NT2/D1 (cell line): ENCODE data around the gene MGLL.

Source experiments
- SUZ12 ChIP-seq: IDR thresholded peaks from 2 replicates; pipeline ENCODE4 v1.6.1; 2011; ENCODE audit not compliant: insufficient read length, insufficient read depth; ENCODE audit errors: extremely low read depth
- YY1 ChIP-seq: IDR thresholded peaks from 2 replicates; pipeline ENCODE4 v1.6.1; 2011; ENCODE audit not compliant: insufficient read length, insufficient read depth
- ZNF274 ChIP-seq: IDR thresholded peaks from 2 replicates; pipeline ENCODE4 v1.6.1; 2011; ENCODE audit warnings: mild to moderate bottlenecking, low read depth, low read length

DNA sequence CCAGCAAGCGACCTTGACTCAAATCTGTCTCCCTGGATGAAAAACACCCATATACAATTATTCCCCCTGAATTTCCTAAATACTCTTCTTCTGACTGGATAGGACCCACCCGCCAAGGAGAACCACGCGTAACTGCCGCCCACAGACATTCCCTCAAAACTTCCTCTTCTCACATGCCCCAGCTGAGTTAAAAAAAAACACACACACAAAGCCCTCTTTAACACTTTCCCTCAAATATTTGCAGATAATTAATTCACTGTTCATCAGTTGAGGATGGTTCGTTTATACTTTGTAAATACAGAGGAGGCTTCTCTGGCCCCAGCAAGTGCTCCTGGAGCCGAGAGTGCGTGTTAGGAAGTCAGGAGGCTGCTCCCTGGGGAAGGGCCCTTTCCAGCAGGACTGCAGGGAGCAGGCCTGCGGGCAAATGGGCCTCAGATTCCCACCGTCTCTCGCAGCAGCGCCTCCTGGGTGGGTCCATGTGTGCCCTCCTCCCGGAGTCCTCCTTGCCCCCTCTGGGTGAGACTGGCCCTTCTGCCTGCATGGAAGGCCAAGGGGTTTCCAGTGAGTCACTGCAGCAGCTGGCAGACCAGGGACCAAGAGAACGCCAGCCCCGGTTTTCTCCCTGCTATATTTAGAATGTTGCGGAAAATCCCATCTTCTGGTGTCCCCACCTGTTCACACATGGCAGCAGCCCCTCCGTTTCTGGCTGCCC is 46.8 kb downstream of the MGLL start:
- TF ChIP-seq YY1 (no peak), SUZ12 (no peak), ZNF274 (no peak)
